HG02884 (cell line): Measurements from ENCODE around the gene CDK6.
A peak's percentile ranks its signal among the peaks of the same experiment; 100 is the strongest.

Experiments used
- ATAC-seq: cut with Tn5 transposase; IDR thresholded peaks from one replicate; pipeline ENCODE4 v1.9.1; 2021; ENCODE audit warnings: mild to moderate bottlenecking, moderate library complexity; ENCODE audit not compliant: unreplicated experiment

Gene CDK6

DNA sequence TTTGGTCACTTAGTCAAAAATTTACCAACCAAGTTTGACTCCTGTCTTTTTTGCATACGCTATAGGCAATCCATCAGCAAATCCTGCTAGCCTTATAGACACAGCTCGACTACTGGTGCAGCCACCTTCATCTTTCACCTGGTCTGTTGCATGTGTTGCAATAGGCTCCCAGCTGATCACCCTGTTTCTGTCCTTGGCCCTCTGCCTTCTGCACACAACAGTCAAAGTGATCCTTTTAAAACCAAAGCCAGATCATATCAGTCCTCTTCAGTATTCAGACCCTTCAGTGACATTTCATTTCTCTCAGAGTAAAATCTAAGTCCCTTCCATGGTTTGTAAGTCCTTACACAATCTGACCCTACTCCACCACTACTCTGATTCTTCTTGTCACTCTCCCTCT is 10.9 kb upstream of the CDK6 start:
- ATAC-seq, result no peak

GRCh38 chr7:92845736-92846135 is 9.4 kb upstream of the CDK6 start:
- ATAC-seq, result no peak

DNA sequence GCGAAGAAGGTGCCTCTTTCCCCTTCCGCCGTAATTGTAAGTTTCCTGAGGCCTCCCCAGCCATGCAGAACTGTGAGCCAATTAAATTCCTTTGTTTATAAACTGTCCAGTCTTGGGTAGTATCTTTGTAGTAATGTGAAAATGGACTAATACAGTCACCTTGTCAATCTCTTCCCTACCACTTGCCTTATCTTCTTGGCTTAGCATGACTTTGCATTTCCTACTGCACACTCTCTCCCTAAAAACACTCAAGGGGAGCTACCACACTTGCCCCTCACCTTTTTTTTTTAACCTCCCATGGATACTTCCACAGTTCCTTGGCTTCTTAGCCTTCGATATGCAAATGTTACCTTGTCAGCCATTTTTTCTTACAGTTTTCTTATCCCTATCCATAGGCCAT is 7.4 kb upstream of the CDK6 start:
- no peak for ATAC-seq

DNA sequence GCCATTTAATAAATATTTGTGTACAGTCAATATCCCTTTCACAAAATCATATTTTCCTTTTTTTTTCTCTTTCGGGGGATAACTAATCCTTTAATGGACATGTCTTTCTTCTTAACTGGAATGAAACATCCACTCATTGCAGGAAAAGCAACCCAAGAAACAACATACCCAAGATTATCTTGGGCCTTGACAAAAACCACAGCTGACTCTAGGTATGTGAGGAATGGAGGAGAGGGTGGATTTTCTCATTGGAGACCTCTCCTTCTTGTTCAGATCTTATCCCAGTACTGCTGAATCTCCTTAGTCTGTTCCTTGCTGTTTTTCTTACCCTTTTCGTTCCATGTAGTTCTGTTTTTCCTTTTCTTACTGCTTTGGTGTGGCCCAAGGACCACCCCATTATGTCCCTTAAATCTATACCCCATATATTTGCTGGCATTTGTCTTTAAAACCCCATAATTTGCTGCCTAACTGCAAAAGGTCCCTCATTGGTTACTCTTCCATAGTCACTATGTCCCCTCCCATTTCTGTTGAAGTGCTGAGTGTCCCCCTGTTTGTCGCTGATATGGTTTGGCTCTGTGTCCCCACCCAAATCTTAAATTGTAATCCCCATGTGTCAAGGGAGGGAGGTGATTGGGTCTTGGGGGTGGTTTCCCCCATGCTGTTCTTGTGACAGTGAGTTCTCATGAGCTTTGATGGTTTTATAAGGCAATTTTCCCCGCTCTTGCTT is 6.8 kb upstream of the CDK6 start:
- ATAC-seq, result no peak

DNA sequence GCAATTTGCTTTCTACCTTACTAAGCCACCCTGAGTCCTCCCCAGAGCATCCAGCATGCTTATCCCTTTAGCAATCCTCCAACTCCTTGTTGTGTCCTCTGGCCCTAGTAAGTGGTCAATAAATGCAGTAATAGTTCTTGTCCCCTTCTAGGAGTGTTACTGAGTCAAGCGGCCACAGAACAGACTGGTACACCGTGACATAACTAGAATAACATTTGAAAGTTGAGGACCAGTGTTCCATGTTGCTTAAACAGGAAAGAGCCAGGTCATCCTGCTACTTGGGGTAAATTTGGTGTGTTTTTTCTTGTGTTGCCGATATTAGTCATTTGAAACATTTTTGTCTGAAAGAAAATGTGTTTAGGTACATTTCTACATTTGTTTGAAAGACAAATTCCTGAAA is 4.8 kb upstream of the CDK6 start:
- ATAC-seq, result no peak

DNA sequence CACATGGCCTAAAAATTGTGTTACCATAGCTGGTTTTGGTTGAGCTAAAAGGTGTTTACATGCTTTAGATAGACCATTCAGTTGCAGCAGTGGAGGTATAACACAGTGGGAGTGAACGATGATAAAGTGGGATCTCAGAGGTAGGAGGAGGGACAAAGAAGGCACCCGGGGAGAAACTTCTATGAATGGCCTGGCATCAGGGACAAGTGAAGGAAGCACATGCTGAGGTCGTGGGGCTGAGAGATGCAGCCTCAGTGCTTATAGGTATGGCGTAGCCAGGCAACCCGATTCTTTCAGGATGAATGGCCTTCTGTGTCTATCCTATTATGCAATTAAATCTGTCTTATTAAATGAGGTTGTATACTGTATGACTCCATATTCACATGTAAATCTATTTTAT is 3.9 kb upstream of the CDK6 start:
- ATAC-seq, result no peak

GRCh38 chr7:92839901-92840300 is 3.5 kb upstream of the CDK6 start:
- ATAC-seq, result no peak

GRCh38 chr7:92838934-92839333 is 2.6 kb upstream of the CDK6 start:
- ATAC-seq, result no peak

DNA sequence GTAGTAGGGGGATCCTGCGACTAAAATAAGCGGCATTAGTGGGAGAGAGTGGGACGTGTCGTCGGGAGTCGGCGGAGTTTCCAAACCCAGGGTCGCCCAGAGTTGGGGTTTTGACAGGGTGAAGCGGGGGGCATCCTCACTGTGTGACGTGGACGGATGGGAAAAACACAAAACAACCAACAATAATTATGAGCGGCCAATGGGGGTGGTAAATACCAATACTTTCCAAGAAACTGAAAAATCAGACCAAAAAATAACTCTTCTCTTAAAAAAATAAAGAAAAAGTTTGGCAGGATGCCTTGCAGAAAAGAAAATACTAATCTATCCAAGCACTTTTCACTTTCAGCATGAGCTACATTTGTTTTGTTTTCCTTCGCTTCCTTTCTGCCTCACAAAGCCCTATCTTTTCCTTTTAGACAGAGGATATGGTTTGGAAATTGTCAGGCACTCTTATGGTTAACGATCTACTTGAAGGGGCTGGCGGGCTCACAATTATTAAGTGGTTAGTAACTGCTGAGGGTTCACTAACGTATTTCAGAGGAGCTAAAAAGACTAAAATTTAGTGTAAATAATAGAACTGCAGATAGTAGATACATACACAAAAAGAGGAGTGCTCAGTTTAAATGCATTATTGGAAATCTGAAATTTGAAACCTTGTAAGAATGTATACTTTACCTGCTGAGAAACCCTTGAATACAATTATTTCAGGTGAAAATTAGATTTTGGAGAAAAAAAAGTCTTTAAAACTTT is 802 bp upstream of the CDK6 start:
- ATAC-seq, result no peak

DNA sequence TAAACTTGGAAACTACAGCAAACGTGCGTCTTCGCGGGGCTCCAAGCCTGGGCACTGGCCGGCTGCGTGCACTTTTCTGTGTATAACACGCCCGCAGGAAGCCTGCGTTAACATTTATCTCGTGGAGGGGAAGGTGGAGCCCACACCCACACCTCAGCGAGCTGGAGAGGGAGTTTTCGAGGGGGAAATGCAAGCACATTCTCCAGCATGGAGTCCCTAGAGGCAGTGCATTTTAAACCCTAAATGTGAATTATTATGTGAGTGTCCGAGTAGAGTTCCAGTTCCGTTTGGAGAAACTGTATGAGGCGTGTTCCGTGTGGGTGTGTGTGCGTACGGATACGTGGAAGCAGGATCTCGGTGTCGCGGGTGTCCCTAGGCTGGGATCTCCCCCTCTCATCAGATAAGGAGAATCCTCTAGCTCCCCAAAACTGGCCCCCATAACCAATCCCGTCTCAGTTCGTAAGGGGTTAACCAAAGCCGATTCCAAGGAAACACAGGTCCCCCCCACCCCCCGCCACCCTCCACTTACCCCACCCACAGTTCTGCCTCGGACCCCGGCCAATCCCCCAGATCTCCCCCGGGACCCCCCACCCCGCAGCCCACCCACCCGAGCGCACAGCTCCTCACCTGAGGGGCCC is 403 bp downstream of the CDK6 start:
- no peak for ATAC-seq

- ATAC-seq, result no peak
These were observed 1.0 kb downstream of the CDK6 start for GRCh38 chr7:92835261-92835850.

DNA sequence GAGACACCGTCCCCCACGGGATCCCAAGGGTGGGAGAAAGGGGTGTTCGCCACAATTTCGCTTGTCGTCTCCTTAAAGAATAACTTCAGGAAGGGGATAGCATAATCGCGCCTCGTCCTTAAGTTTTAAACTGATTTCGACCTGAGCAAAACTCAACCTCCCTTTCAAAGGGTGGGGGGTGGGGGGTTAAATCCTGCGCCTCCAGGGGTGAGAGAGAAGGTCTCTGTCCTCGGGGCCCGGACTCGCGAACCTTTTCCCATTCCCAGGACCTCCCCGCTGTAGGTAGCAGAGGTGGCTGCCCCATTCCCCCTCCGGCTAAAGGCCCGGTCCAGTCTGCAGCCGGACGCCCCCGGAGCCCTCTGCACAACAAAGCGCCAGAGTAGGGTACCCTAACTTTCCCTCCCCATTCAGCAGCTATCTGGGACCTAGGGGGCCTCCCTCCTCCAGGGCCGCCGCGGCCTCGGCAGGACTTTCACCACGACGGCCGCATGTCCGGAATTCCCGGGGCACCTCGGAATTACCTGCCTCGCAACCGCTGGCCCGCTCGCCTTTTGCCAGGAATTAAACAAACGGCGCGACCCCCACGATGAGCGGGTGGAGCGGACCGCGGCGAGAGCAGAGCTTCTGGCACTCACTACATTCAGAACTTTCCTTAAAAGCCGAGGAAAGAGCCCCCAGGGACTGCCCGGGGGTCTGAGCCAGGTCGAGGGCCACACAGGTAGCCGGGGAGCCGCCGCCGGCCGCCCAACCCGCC is 1.7 kb downstream of the CDK6 start:
- no peak for ATAC-seq

GRCh38 chr7:92833766-92834506 is 2.4 kb downstream of the CDK6 start:
- peak; percentile 40 for ATAC-seq

- ATAC-seq, result peak; percentile 50
These were observed 3.2 kb downstream of the CDK6 start for GRCh38 chr7:92833024-92833765.

DNA sequence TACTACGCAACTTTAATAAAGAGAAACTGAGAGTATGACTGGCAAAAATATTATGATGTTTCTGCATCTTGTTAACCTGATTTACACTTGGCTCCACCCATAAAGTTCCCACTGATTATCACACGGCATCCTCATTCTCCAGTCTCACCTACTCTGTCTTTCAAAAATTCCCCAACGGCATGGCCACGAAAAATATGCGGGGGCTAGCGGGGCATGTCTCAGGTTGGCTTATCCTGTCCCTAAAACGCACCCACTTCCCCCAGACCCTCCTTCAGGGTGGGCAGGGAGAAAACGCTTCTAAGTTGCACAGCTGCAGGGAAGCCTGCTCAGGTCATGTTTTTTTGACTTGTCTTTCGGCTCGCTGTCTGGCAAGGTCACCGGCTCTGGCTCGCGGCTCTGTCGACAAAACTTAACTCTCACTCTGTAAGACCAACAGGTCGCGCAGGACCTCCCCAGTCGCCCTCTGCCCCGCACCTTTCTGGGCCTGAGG is 3.8 kb downstream of the CDK6 start:
- peak; percentile 2 for ATAC-seq

DNA sequence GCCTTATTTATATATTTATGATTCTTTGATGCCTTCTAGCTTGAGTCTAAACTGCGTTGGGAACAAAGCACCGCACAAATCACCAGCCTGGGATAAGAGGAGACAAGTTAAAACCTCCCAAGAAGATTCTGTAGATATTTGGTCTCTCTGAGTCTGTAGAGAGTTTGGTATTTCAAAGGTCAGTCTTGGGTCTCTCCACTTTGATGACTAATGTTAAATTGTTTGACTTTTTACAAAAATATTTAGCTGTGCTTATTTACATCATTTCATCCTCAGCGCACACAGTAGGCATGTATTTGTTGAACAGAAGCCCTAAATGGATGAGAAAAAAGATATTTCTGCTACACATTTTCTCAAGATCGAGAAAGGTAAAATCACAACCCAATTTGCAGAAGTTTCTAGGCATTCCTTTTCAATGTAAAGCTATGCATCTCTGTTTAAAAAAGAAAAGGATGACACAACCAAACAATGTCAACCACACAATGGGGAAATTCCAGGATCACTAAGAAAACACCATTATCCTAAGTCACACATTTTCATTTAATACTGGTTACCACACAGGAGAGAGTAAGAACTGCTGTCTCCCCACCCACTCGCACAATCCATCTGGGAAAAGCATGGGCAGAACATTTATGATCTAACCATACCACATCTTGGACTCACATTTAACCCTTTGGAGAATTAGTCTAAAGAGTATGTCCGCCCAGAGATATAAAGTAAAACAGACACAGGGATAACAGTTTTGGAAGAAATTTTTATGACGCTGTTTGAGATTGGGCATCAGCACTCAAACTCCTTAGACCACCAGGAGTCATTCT is 4.4 kb downstream of the CDK6 start:
- ATAC-seq, result no peak

DNA sequence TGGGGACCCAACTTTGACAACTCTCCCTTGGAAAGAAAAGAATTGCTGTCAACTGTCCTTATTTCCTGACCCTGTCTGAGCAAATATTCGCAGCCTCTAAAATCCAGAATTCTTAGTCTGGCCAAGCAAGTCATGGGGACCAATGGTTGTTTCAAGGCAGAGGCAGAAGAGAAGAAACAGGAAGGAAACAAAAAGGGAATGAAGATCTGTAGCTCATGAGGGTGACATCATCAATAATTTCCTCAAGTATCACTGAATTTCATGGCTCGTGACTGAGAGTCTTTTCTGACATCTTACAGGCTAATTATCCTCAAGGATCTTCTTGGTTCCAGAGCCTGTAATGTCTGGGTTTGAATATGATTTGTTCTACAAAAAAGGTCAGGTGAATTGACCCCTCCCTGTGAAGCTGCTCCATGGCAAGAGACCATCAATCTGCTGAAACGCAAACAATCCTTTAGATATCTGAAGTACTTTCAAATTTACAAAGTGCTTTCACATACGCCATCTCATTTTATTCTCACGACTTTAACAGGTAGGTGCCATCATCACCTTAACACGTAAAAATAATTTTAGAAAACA is 5.8 kb downstream of the CDK6 start:
- no peak for ATAC-seq

- ATAC-seq, result no peak
These were observed 6.3 kb downstream of the CDK6 start for GRCh38 chr7:92830027-92830426.
